Activated naive CD8-positive, alpha-beta T cell treated with anti-CD3 and anti-CD28 coated beads, Interleukin-2, amount 50 U/mL, for 24 hours (primary cell): ENCODE data around the gene IGF1R.

Source experiments
- ATAC-seq: fragments of 150-1000 bp; cut with Tn5 transposase; one replicate; pipeline ENCODE4 v1.10.0; 2021
- DNase-seq: peaks from one replicate; pipeline ENCODE4 v3.0.0; 2021
- H3K27ac Mint-ChIP-seq: one replicate; pipeline ENCODE4 v1.8.0; 2021; ENCODE audit warnings: mild to moderate bottlenecking, mixed read lengths
- H3K27me3 Mint-ChIP-seq: one replicate; pipeline ENCODE4 v1.8.0; 2021; ENCODE audit warnings: mixed read lengths
- H3K36me3 Mint-ChIP-seq: one replicate; pipeline ENCODE4 v1.8.0; 2021; ENCODE audit warnings: low read depth, mixed read lengths
- H3K4me1 Mint-ChIP-seq: one replicate; pipeline ENCODE4 v1.8.0; 2021; ENCODE audit warnings: mixed read lengths
- H3K4me3 Mint-ChIP-seq: one replicate; pipeline ENCODE4 v1.8.0; 2021; ENCODE audit warnings: mild to moderate bottlenecking, moderate library complexity, mixed read lengths
- H3K9me3 Mint-ChIP-seq: one replicate; pipeline ENCODE4 v1.8.0; 2021; ENCODE audit warnings: mixed read lengths

The IGF1R gene

DNA sequence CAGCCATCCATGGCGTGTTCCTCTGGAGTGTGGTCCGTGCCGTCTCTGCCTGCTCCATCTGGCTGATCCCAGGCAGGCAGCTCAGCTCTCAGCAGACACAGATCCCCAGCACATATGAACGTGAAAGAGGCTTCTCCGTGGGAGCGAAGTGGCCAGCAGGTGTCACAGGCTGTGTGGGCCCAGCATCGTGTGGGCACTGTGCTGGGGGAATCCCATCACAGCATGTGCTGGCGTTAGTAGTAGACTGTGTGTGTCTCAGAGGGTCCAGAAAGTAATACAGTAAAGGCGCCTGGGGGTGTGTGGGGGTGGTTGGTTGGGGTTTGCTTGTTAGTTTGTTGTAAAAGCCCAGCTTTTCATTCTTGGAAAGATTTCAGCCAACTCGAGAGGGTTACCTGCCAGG is 147.6 kb downstream of the IGF1R start:
- peaks cover 58% of the 10 kb centered on the region for H3K4me1 Mint-ChIP-seq
- no peaks in the 10 kb centered on the region for H3K36me3 Mint-ChIP-seq
- no peaks in the 10 kb centered on the region for H3K9me3 Mint-ChIP-seq

DNA sequence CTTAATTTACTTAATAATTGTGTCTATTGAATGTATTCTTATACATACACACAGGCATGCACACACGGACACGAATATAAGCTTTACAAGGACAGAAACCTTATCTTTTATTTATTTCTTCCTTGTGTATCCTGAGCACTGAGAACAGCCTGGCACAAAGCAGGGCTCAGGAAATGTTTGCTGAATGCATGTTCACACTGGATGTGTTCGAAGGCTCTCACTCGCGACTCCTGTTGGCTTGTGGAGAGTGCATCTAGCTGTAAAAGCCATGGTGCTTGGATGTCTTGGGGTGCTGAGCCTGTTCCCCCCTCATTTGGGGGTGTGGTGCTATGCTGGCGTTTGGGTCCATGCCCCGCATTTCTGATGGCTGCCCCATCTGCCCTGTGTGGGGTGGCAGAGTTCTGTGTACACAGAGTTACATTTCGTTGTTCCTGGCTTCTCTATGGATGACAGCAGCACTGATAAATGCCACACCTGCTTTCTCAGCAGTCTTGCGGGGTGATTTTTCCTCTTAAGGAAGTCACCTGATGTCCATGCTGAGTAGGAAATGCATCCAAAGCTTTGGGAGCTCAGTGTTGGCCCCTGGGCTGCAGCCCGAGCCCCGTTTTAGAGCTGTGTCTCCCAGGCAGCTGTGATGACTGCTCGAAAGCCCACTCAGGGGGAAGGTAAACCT is 148.5 kb downstream of the IGF1R start:
- Mint-ChIP-seq H3K27ac (no peak overlapping the region), H3K27me3 (no peaks in the 10 kb centered on the region), H3K36me3 (no peaks in the 10 kb centered on the region), H3K4me1 (peaks cover 56% of the 10 kb centered on the region), H3K9me3 (no peaks in the 10 kb centered on the region), H3K4me3 (no peak overlapping the region)
- no peak for DNase-seq
- no peak for ATAC-seq

More for the DNA sequence above, 147.6 kb downstream of the IGF1R start:
- ATAC-seq (no peak), DNase-seq (no peak)
- H3K27ac Mint-ChIP-seq, result no peak overlapping the region
- H3K4me3 Mint-ChIP-seq, result no peak overlapping the region
- H3K27me3 Mint-ChIP-seq, result no peaks in the 10 kb centered on the region

DNA sequence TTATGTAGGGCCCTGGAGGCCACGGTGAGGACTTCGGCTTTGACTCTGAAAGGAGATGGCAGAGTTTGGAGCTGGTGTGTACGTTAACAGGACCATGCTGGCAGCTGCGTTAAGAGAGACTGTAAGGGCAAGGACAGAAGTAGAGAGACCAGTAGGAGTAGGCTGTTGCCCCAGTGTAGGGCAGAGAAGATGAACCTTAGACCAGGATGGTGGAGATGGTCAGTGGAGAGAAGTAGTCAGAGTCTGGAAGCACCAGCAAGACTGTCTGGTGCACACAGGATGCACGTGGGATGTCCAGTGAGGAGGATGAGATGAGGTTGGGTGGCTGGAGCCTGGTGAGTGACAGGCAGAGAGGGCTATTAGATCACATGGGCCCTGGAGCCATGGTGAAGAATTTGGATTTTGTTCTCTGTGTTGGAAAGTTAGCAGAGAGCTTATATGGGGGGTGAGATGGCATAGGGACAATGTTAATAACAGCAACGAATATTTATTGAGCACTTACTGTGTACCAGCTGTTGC is 150.1 kb downstream of the IGF1R start:
- Mint-ChIP-seq H3K4me3 (no peak overlapping the region), H3K4me1 (peaks cover 52% of the 10 kb centered on the region), H3K36me3 (no peaks in the 10 kb centered on the region), H3K27ac (no peak overlapping the region), H3K9me3 (no peaks in the 10 kb centered on the region), H3K27me3 (no peaks in the 10 kb centered on the region)
- ATAC-seq (no peak), DNase-seq (no peak)

DNA sequence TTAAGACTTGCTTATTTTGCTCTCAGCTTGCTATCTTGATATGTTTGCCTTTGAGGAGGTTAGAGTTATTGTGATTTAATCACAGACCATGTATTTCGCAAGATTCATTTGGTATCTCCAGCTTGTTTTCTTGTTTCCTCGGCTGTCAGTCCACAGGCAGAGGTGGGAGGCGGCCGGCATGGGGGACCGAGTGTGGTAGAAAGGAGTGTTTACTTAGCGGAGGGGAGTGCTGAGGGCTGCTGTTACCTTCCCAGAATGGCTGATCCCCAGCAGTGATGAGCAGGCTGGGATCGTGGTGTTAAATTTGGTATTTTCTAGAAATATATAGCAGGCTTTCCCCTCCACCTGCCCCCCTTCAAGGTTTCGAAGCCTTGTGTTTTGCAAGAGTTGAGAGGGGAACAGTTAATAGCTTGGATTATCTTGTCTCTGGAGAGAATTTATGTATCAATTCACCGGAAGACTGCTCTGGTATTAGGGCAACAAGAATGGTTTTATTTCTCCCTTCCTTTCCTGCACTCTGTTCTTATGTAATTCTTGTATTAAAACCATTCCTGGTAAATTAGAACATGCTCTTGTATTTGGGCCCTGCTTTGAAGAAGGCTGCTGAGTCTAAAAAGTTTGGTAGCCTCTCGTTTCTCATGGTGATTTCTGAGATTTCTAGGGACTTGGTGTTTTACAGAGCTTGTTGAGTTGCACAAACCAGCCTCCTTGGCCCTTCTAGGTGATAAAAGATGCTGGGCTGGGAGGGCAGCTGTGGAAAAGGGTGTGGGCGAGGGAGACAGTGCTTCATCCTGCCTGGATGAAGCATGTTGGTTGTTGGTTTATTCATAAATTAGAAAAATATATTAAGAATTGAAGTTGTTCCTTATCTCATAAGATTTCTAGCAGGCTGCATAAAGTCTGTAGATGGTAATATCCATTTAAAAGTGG is 151.4 kb downstream of the IGF1R start:
- DNase-seq (no peak), ATAC-seq (no peak)
- Mint-ChIP-seq H3K27me3 (no peaks in the 10 kb centered on the region), H3K4me1 (peaks cover 45% of the 10 kb centered on the region), H3K9me3 (no peaks in the 10 kb centered on the region), H3K36me3 (no peaks in the 10 kb centered on the region), H3K4me3 (no peak overlapping the region), H3K27ac (no peak overlapping the region)

DNA sequence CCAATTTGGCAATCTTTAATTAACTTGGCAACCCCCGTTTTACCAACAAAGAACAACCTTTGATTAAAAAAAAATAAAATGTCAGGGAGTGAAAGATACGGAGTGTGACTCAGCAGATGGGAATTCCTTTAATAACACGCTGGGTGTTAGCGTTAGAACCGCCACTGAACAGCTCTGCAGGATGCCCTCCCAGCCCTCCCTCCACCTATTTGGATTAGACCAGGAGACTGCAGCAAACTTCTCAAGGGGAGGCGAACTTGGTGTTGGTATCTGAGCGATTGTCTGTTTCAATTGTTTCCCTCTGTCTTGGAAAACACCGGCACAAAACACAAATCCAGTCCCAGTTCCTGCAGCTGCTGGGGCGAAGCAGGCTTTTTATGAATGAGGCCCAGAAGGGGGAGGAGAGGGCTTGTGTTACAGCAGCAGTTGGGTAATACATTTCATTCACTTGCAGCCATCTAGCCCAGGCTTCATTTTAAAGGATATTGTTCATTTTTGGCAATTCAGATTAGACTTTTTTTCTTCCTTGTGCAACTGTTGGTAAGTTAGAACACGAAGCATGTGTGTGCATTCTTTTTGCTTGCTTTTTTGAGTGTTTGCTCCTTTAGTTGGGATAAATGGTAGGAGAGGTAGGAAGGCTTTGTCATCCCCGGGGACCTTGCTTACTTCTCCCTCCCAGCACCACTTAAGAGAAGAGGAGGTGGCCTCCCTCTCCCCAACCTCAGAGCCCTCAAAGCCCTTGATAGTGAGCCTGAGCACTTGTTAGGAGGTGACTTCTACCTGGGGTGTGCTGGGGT is 152.3 kb downstream of the IGF1R start:
- DNase-seq (no peak), ATAC-seq (no peak)
- Mint-ChIP-seq H3K9me3 (no peaks in the 10 kb centered on the region), H3K36me3 (no peaks in the 10 kb centered on the region), H3K4me1 (peaks cover 45% of the 10 kb centered on the region), H3K4me3 (no peak overlapping the region), H3K27ac (peak overlapping the region; percentile 57), H3K27me3 (no peaks in the 10 kb centered on the region)

DNA sequence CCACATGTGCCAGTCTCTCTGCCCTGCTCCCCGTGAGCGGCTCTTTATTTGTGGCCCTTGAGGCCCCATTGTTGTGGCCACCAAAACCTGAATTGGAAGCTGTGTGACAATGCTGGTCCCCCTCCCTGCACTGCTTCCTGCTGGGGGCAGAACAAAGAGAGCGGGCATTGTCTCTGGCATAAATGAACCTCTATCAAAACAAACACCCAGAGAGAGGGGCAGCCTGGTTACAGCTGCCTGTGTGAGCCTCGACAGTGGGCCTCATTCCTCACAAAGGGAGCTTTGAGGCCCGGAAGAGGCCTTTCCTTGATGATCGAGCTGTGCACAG is 152.9 kb downstream of the IGF1R start:
- Mint-ChIP-seq H3K9me3 (no peaks in the 10 kb centered on the region), H3K27me3 (no peaks in the 10 kb centered on the region), H3K27ac (peak overlapping the region; percentile 57), H3K36me3 (no peaks in the 10 kb centered on the region), H3K4me3 (no peak overlapping the region), H3K4me1 (peaks cover 39% of the 10 kb centered on the region)
- ATAC-seq, result peak; percentile 47
- no peak for DNase-seq

DNA sequence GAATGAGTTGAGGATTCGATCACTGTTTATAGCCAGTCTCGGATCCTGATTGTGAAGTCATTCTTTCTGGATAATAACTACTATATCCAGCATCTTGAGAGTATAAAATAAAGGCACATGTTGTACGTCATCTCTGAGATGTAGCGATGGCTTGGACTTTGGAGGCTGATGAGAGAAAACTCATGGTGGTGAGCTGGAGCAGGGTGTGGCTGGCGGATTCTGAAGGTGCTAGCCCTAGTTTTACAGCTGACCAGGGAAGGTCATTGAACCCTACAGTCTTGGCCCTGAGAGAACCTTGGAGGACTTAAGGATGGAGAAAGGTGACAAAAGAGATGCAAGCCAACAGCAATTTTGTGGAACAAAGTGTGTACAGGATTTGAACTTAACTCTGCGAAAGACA is 153.8 kb downstream of the IGF1R start:
- Mint-ChIP-seq H3K27me3 (no peaks in the 10 kb centered on the region), H3K36me3 (no peaks in the 10 kb centered on the region), H3K9me3 (no peaks in the 10 kb centered on the region), H3K27ac (no peak overlapping the region), H3K4me3 (no peak overlapping the region), H3K4me1 (peaks cover 38% of the 10 kb centered on the region)
- ATAC-seq, result no peak
- no peak for DNase-seq

DNA sequence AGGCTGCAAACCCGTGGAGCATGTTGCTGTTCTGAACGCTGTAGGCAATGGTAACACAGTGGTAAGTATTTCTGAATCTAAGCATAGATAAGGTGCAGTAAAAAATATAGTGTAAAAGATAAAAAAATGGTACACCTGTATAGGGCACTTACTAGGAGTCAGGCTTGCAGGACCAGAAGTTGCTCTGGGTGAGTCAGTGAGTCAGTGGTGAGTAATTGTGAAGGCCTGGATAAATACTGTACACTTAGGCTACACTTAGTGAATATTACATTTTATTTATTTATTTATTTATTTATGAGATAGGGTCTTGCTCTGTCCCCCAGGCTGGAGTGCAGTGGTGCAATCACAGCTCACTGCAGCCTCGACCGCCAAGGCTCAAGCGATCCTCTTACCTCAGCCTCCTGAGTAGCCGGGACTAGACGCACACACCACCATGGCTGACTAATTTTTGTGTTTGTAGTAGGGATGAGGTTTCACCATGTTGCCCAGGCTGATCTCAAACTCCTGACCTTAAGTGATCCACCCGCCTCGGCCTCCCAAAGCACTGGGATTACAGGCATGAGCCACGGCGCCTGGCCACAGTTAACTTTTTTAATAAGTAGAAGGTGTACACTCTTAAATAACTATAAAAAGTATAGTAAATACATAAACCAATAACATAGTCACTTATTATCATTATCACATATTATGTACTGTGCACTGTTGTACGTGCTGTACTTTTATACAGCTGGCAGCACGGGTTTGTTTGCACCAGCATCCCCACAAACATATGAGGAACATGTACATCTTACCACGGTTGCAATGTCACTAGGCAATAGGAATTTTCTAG is 155.1 kb downstream of the IGF1R start:
- H3K9me3 Mint-ChIP-seq, result no peaks in the 10 kb centered on the region
- no peaks in the 10 kb centered on the region for H3K36me3 Mint-ChIP-seq
- DNase-seq (no peak), ATAC-seq (no peak)
- H3K4me3 Mint-ChIP-seq, result no peak overlapping the region
- peaks cover 31% of the 10 kb centered on the region for H3K4me1 Mint-ChIP-seq
- H3K27me3 Mint-ChIP-seq, result no peaks in the 10 kb centered on the region
- no peak overlapping the region for H3K27ac Mint-ChIP-seq

DNA sequence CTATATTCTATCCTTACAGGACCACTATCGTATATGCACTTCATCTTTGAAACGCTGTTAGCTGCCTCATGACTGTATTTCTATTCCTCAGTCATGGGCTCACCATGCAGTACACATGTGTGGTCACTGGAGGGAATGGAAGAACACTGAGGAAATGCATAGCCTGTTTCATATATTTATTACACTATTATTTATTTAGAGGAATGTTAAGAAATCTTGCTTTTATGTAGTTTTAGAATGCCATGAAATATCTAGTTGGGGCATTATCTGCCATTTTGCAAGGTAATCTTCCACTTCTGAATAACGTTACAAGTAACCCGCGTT is 155.7 kb downstream of the IGF1R start:
- Mint-ChIP-seq H3K4me1 (peaks cover 30% of the 10 kb centered on the region), H3K27ac (no peak overlapping the region), H3K4me3 (no peak overlapping the region), H3K9me3 (no peaks in the 10 kb centered on the region), H3K27me3 (no peaks in the 10 kb centered on the region), H3K36me3 (no peaks in the 10 kb centered on the region)
- DNase-seq (no peak), ATAC-seq (no peak)

DNA sequence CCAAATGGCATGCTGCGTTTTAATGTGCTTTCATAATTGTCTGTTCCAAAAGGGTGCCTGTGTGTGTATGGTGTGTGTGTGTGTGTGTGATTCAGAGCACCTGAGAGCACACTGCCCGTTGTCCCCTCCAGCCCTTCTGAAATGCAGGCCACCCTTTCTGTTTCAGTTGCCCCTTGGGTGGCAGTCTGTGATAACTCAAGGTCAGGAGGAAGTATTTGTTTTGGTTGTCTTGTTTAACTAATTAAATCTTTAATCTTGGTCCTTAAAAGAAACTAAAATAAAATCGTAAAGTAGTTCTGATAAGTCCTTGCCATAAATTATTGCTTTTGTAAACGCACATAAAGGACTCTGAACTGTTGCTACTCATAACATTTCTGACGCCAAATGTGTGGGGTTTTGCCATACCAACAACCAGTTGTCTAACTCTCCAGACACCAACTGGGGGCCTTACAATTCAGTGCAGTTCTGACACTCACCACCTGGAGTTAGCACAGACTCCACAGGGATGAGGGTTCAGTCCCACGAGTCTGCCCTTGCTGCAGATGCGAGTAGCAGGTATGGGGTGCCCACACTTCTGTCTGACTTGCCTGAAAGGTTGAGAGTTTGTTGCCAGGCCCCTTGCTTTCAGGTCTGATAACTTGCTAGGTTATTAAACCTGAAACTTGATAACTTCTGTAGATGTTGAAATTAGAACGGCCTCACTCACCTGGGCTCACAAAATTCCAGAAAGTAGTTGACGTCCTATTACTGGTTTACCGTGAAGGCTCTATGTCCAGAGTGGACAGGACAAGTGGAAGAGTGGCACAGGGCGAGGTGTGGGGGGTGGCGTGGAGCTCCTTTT is 157.3 kb downstream of the IGF1R start:
- peaks cover 15% of the 10 kb centered on the region for H3K4me1 Mint-ChIP-seq
- H3K27me3 Mint-ChIP-seq, result no peaks in the 10 kb centered on the region
- no peak for DNase-seq
- no peak for ATAC-seq
- H3K9me3 Mint-ChIP-seq, result no peaks in the 10 kb centered on the region
- H3K4me3 Mint-ChIP-seq, result no peak overlapping the region
- no peak overlapping the region for H3K27ac Mint-ChIP-seq
- H3K36me3 Mint-ChIP-seq, result no peaks in the 10 kb centered on the region

DNA sequence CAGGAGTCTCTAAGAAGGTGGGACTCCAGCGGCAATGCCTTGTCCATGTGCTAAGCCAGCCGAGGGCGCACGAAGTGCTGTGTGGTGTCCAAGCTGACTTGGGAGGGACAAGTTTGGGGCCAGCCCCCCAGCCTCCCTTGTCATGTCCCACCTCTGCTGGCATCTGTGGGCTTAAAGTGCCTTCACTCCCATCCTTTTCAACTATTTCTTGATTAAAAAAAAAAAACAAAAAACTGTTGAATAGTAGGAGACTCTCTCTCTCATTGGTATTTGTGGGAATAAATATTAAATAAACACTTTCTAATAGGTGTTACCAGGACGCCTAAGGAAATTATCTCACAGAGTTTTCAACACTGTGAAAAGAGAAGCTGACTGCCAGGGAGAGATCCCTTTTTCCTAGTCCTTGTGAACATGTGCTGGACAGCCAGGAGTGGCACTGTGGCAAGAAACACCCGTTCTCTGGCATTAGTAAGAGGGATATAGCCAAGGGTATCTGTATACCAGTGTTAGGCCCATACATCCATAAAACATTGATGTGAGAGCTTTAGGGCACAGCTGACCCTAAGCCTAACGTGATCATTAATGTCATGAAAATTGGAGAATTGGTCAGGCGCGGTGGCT is 158.0 kb downstream of the IGF1R start:
- no peaks in the 10 kb centered on the region for H3K36me3 Mint-ChIP-seq
- no peaks in the 10 kb centered on the region for H3K9me3 Mint-ChIP-seq
- H3K4me1 Mint-ChIP-seq, result peaks cover 7% of the 10 kb centered on the region
- DNase-seq, result no peak
- no peaks in the 10 kb centered on the region for H3K27me3 Mint-ChIP-seq
- H3K27ac Mint-ChIP-seq, result no peak overlapping the region
- ATAC-seq, result no peak
- H3K4me3 Mint-ChIP-seq, result no peak overlapping the region

DNA sequence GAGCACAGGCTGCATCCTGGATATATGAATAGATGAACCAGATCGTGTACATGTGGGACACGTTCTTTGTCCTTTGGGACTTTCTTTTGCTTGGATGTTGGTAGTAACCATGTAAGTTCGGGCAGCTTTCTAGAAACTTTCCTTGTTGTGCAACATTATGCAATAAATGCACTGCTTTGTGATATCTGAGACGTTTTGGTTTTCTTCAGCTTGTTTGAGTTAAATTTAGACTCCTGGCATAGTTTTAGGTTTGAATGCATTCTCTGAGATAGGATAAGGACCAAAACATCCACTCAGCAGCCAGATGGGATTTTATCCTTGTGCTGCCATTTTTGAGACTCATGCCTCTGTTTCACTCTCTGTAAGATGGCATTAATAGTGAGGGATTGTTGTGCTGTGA is 158.9 kb downstream of the IGF1R start:
- Mint-ChIP-seq H3K27me3 (no peaks in the 10 kb centered on the region), H3K36me3 (peaks cover 3% of the 10 kb centered on the region), H3K4me1 (peaks cover under 1% of the 10 kb centered on the region), H3K27ac (no peak overlapping the region), H3K4me3 (no peak overlapping the region), H3K9me3 (no peaks in the 10 kb centered on the region)
- no peak for ATAC-seq
- DNase-seq, result no peak

DNA sequence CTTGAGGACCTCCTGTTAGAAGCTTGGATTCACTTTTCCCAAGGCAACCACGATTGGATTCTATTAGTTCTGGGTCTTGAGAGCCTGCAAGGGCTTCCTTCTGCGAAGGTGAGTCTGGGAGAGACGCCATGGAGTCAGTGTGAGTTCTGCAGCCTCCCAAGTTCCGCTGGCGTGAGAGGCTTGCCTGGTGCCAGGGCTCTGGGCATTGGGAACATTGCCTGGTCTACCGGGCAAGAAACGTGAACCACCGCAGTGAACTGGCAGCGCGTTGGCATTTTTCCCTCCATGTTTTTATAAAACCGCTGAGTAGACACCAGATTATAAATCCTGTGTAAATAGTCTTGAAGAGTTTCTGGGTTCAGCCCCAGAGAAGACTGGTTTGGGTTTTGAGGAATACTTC is 160.9 kb downstream of the IGF1R start:
- H3K36me3 Mint-ChIP-seq, result peaks cover 8% of the 10 kb centered on the region
- DNase-seq (no peak), ATAC-seq (no peak)
- H3K4me1 Mint-ChIP-seq, result no peaks in the 10 kb centered on the region
- H3K27me3 Mint-ChIP-seq, result no peaks in the 10 kb centered on the region
- H3K4me3 Mint-ChIP-seq, result no peak overlapping the region
- no peak overlapping the region for H3K27ac Mint-ChIP-seq
- no peaks in the 10 kb centered on the region for H3K9me3 Mint-ChIP-seq
